Activated naive CD4-positive, alpha-beta T cell treated with anti-CD3 and anti-CD28 coated beads, Interleukin-2, amount 50 U/mL, for 16 hours (primary cell): Measurements from ENCODE around the gene SMAD5.

Source experiments
- DNase-seq: peaks from one replicate; pipeline ENCODE4 v3.0.0-alpha.2; 2020

Gene SMAD5

GRCh38 chr5:136157514-136157913 is 24.9 kb downstream of the SMAD5 start:
- no peak for DNase-seq

GRCh38 chr5:136159457-136159856 is 26.8 kb downstream of the SMAD5 start:
- no peak for DNase-seq

- DNase-seq: no peak
Observed at GRCh38 chr5:136162008-136162407, 29.4 kb downstream of the SMAD5 start.

- DNase-seq: no peak
Observed at GRCh38 chr5:136164226-136164625, 31.6 kb downstream of the SMAD5 start.

GRCh38 chr5:136166909-136167308 is 34.3 kb downstream of the SMAD5 start:
- no peak for DNase-seq

GRCh38 chr5:136169218-136169617 is 36.6 kb downstream of the SMAD5 start:
- DNase-seq: no peak

- no peak for DNase-seq
Observed at GRCh38 chr5:136174021-136174659, 41.5 kb downstream of the SMAD5 start.

GRCh38 chr5:136182618-136183017 is 50.0 kb downstream of the SMAD5 start:
- no peak for DNase-seq

- no peak for DNase-seq
Observed at GRCh38 chr5:136185974-136186665, 53.5 kb downstream of the SMAD5 start.

GRCh38 chr5:136186796-136187195 is 54.2 kb downstream of the SMAD5 start:
- no peak for DNase-seq

GRCh38 chr5:136188859-136189258 is 56.2 kb downstream of the SMAD5 start:
- no peak for DNase-seq

- DNase-seq: no peak
Observed at GRCh38 chr5:136190091-136190720, 57.6 kb downstream of the SMAD5 start.

GRCh38 chr5:136190904-136191303 is 58.3 kb downstream of the SMAD5 start:
- no peak for DNase-seq

GRCh38 chr5:136191304-136192014 is 58.8 kb downstream of the SMAD5 start:
- no peak for DNase-seq

- DNase-seq: no peak
Observed at GRCh38 chr5:136192015-136192525, 59.4 kb downstream of the SMAD5 start.

- DNase-seq: no peak
Observed at GRCh38 chr5:136192526-136193321, 60.1 kb downstream of the SMAD5 start, which contains the start of gene SMIM32. TSS of gene SMIM32 (minus strand) at chr5:136193162. CDS start at chr5:136192524, 638 bp downstream.

GRCh38 chr5:136193322-136193935 is 60.8 kb downstream of the SMAD5 start:
- DNase-seq: no peak

GRCh38 chr5:136194576-136194975 is 61.9 kb downstream of the SMAD5 start:
- no peak for DNase-seq

GRCh38 chr5:136195971-136196820 is 63.6 kb downstream of the SMAD5 start:
- no peak for DNase-seq

- DNase-seq: no peak
Observed at GRCh38 chr5:136197462-136198142, 65.0 kb downstream of the SMAD5 start.
